GM23248 (cell line): Measurements from ENCODE around the gene CPM. TPM values are rescaled to one million over a fixed set of nuclear protein-coding genes. Genes with fewer than 3 reads are reported as not detected.

Experiments used
- DNase-seq: peaks from one replicate; pipeline ENCODE4 v3.0.0-alpha.2; 2015
- H2AFZ ChIP-seq: fragments of 200-600 bp; sonication (generic); 2 replicates; pipeline ENCODE4 v1.6.1; 2016; ENCODE audit warnings: antibody characterized with exemption
- H3F3A ChIP-seq: fragments of 200-600 bp; sonication (generic); 2 replicates; pipeline ENCODE4 v1.6.1; 2016; ENCODE audit warnings: mild to moderate bottlenecking, antibody characterized with exemption, mixed run types; ENCODE audit not compliant: insufficient read depth
- H3K27ac ChIP-seq: fragments of 200-600 bp; sonication (generic); 2 replicates; pipeline ENCODE4 v1.5.1; 2016; ENCODE audit warnings: mild to moderate bottlenecking
- H3K27me3 ChIP-seq: fragments of 200-600 bp; sonication (generic); replicated peaks from 2 replicates; pipeline ENCODE4 v1.6.1; 2016; ENCODE audit warnings: mild to moderate bottlenecking; ENCODE audit not compliant: insufficient read depth
- H3K36me3 ChIP-seq: fragments of 200-600 bp; sonication (generic); 2 replicates; pipeline ENCODE4 v1.6.1; 2016; ENCODE audit warnings: low read depth, mild to moderate bottlenecking
- H3K4me1 ChIP-seq: fragments of 200-600 bp; sonication (generic); 2 replicates; pipeline ENCODE4 v1.6.1; 2016; ENCODE audit warnings: mild to moderate bottlenecking; ENCODE audit not compliant: insufficient read depth
- H3K4me2 ChIP-seq: fragments of 200-600 bp; sonication (generic); one replicate; pipeline ENCODE4 v1.6.1; 2016; ENCODE audit warnings: mild to moderate bottlenecking; ENCODE audit not compliant: unreplicated experiment
- H3K4me3 ChIP-seq: fragments of 200-600 bp; sonication (generic); 2 replicates; pipeline ENCODE4 v1.5.1; 2016; ENCODE audit warnings: mild to moderate bottlenecking
- H3K79me2 ChIP-seq: fragments of 200-600 bp; sonication (generic); 2 replicates; pipeline ENCODE4 v1.6.1; 2016; ENCODE audit warnings: mild to moderate bottlenecking; ENCODE audit not compliant: insufficient read depth
- H3K9ac ChIP-seq: fragments of 200-600 bp; sonication (generic); 2 replicates; pipeline ENCODE4 v1.6.1; 2016; ENCODE audit warnings: mild to moderate bottlenecking
- H3K9me2 ChIP-seq: fragments of 200-600 bp; sonication (generic); 2 replicates; pipeline ENCODE4 v1.6.1; 2016; ENCODE audit warnings: mixed run types, mild to moderate bottlenecking, moderate library complexity; ENCODE audit not compliant: insufficient read depth
- H3K9me3 ChIP-seq: fragments of 200-600 bp; sonication (generic); one replicate; pipeline ENCODE4 v1.6.1; 2017; ENCODE audit warnings: low read depth
- H4K20me1 ChIP-seq: fragments of 200-600 bp; sonication (generic); 2 replicates; pipeline ENCODE4 v1.6.0; 2016; ENCODE audit not compliant: insufficient read depth
- EZH2 ChIP-seq: fragments of 200-600 bp; sonication (generic); IDR thresholded peaks from 2 replicates; pipeline ENCODE4 v1.6.1; 2018; ENCODE audit warnings: antibody characterized with exemption, mild to moderate bottlenecking; ENCODE audit not compliant: insufficient read depth, poor library complexity, severe bottlenecking
- EZH2phosphoT487 ChIP-seq: fragments of 200-600 bp; sonication (generic); IDR thresholded peaks from 2 replicates; pipeline ENCODE4 v1.6.1; 2018; ENCODE audit warnings: antibody characterized with exemption, moderate library complexity, mild to moderate bottlenecking, low read depth; ENCODE audit not compliant: insufficient read depth
- WGBS, 2 experiments: methylation state at CpG; one replicate each; pipeline ENCODE4 v1.1.6; 2015 to 2017; ENCODE audit warnings: low lambda C conversion rate in 2 of 2, low coverage in 1 of 2; ENCODE audit errors: missing lambda C conversion rate in 2 of 2; 5-methylcytosine and 5-hydroxymethylcytosine counted together
- in situ Hi-C: fragments of 300-500 bp; cut with MboI; formaldehyde crosslinking; loops from 2 replicates; pipeline ENCODE4 v1.15.0; 2020
- polyA plus RNA-seq: library from polyadenylated mRNA; unstranded; fragments of >200 nt; fragmentation: Nextera tagmentation; extraction: Ambion mirVana; gene quantifications from 2 replicates; pipeline ENCODE4 v1.2.1, GENCODE V29; 2016
- total RNA-seq: library from RNA; depleted of rRNA; stranded (reverse); fragments of >200 nt; shearing (Covaris generic); gene quantifications from 2 replicates; pipeline ENCODE4 v1.2.3, GENCODE V29; 2014

Gene CPM
- total and polyA plus RNA-seq, 2 experiments from 2014 or later: 13.7 to 22.5 TPM

GRCh38 chr12:68905733-68906132 lies 27.2 kb downstream of the CPM start:
- no peak overlapping the region for H3K27ac ChIP-seq
- H4K20me1 ChIP-seq: no peaks in the 10 kb centered on the region
- H3K79me2 ChIP-seq: no peaks in the 10 kb centered on the region
- H3K9me2 ChIP-seq: no peaks in the 10 kb centered on the region
- 0 out of 2 replicates have a peak, but pooled peaks cover 6% of the 10 kb centered on the region for H3K4me1 ChIP-seq
- no peak overlapping the region for H2AFZ ChIP-seq
- no peak overlapping the region for H3K4me2 ChIP-seq
- in situ Hi-C loops: no loop called here
- H3K4me3 ChIP-seq: no peak overlapping the region
- no peaks in the 10 kb centered on the region for H3K9me3 ChIP-seq
- no peak for DNase-seq
- TF ChIP-seq EZH2phosphoT487 (no peak), EZH2 (no peak)
- no peaks in the 10 kb centered on the region for H3K27me3 ChIP-seq
- no peak overlapping the region for H3K9ac ChIP-seq
- H3K36me3 ChIP-seq: no peaks in the 10 kb centered on the region
- H3F3A ChIP-seq: no peaks in the 10 kb centered on the region
- WGBS, 2 experiments: 90 to 94% methylated on average over 4 of the region's 4 CpGs

- Histone ChIP-seq H3K4me3 (no peak overlapping the region), H3K4me1 (peaks cover 6% of the 10 kb centered on the region; the same call in 1 of the 2 replicates), H3K27ac (no peak overlapping the region), H3K9me2 (no peaks in the 10 kb centered on the region), H3K27me3 (no peaks in the 10 kb centered on the region), H4K20me1 (no peaks in the 10 kb centered on the region), H2AFZ (no peak overlapping the region), H3K9ac (no peak overlapping the region), H3K9me3 (no peaks in the 10 kb centered on the region), H3K36me3 (no peaks in the 10 kb centered on the region), H3K4me2 (no peak overlapping the region), H3K79me2 (no peaks in the 10 kb centered on the region), H3F3A (peaks cover 8% of the 10 kb centered on the region; the same call in 1 of the 2 replicates)
- no peak for TF ChIP-seq EZH2
- no peak for TF ChIP-seq EZH2phosphoT487
- in situ Hi-C loops: no loop called here
- WGBS, 2 experiments: 90 to 99% methylated on average over 4 of the region's 4 CpGs
- DNase-seq: peak; percentile 48
Observed at GRCh38 chr12:68904351-68904962, 28.5 kb downstream of the CPM start.

- no peak overlapping the region for H3K27ac ChIP-seq
- peaks cover 14% of the 10 kb centered on the region for H3K4me1 ChIP-seq
- no peak overlapping the region for H3K9ac ChIP-seq
- in situ Hi-C loops: no loop called here
- no peak overlapping the region for H3K4me2 ChIP-seq
- no peaks in the 10 kb centered on the region for H3K36me3 ChIP-seq
- H3K79me2 ChIP-seq: no peaks in the 10 kb centered on the region
- H3F3A ChIP-seq: peaks cover 17% of the 10 kb centered on the region
- no peaks in the 10 kb centered on the region for H4K20me1 ChIP-seq
- no peaks in the 10 kb centered on the region for H3K27me3 ChIP-seq
- H3K4me3 ChIP-seq: no peak overlapping the region
- H3K9me2 ChIP-seq: no peaks in the 10 kb centered on the region
- H2AFZ ChIP-seq: no peak overlapping the region
- WGBS, 2 experiments: 91% methylated on average over 3 to 8 of the region's 8 CpGs
- H3K9me3 ChIP-seq: no peaks in the 10 kb centered on the region
- no peak for DNase-seq
- TF ChIP-seq EZH2phosphoT487 (no peak), EZH2 (no peak)
Observed at GRCh38 chr12:68903511-68903910, 29.5 kb downstream of the CPM start.

GRCh38 chr12:68901551-68901950 lies 31.4 kb downstream of the CPM start:
- no peak overlapping the region for H3K4me3 ChIP-seq
- no peaks in the 10 kb centered on the region for H3K9me3 ChIP-seq
- no peaks in the 10 kb centered on the region for H3K36me3 ChIP-seq
- in situ Hi-C loops: no loop called here
- no peak overlapping the region for H3K27ac ChIP-seq
- no peaks in the 10 kb centered on the region for H4K20me1 ChIP-seq
- H3K9me2 ChIP-seq: no peaks in the 10 kb centered on the region
- no peak overlapping the region for H3K4me2 ChIP-seq
- H3K9ac ChIP-seq: no peak overlapping the region
- peaks cover 32% of the 10 kb centered on the region for H3K4me1 ChIP-seq
- H3F3A ChIP-seq: peaks cover 29% of the 10 kb centered on the region
- no peak for DNase-seq
- H2AFZ ChIP-seq: no peak overlapping the region
- no peaks in the 10 kb centered on the region for H3K27me3 ChIP-seq
- H3K79me2 ChIP-seq: no peaks in the 10 kb centered on the region
- TF ChIP-seq EZH2 (no peak), EZH2phosphoT487 (no peak)
- 95 to 99% methylated on average over 2 of the region's 2 CpGs for WGBS, 2 experiments
